ENCODE data around the gene GPR161. TPM values are rescaled to one million over a fixed set of nuclear protein-coding genes. Genes with fewer than 3 reads are reported as not detected.

The GPR161 gene
- total RNA-seq, 2 donors from 2014 or later: 0.93 to 1.1 TPM

- H3K36me3 Mint-ChIP-seq (ENCODE audit: low read depth): no peaks in the 10 kb centered on the region
- no peaks in the 10 kb centered on the region for H3K27me3 Mint-ChIP-seq
- no peaks in the 10 kb centered on the region for H3K4me1 Mint-ChIP-seq
- no peak overlapping the region for H3K4me3 Mint-ChIP-seq
- ATAC-seq (replicated peaks): no peak
- H3K27ac Mint-ChIP-seq: no peak overlapping the region
- H3K9me3 Mint-ChIP-seq: no peaks in the 10 kb centered on the region
Observed at GRCh38 chr1:168091063-168091462, 45.7 kb downstream of the GPR161 start.

GRCh38 chr1:168090395-168090794, 46.3 kb downstream of the GPR161 start:
- Mint-ChIP-seq H3K4me3 (no peak overlapping the region), H3K4me1 (no peaks in the 10 kb centered on the region), H3K27ac (no peak overlapping the region), H3K36me3 (ENCODE audit: low read depth) (no peaks in the 10 kb centered on the region), H3K27me3 (no peaks in the 10 kb centered on the region), H3K9me3 (no peaks in the 10 kb centered on the region)
- ATAC-seq (replicated peaks): no peak

- Mint-ChIP-seq H3K9me3 (no peaks in the 10 kb centered on the region), H3K4me3 (no peak overlapping the region), H3K27me3 (no peaks in the 10 kb centered on the region), H3K36me3 (ENCODE audit: low read depth) (no peaks in the 10 kb centered on the region), H3K27ac (no peak overlapping the region), H3K4me1 (no peaks in the 10 kb centered on the region)
- ATAC-seq (replicated peaks): no peak
Observed at GRCh38 chr1:168089979-168090337, 46.8 kb downstream of the GPR161 start.

GRCh38 chr1:168089326-168089978, 47.3 kb downstream of the GPR161 start:
- ATAC-seq (replicated peaks): no peak
- Mint-ChIP-seq H3K27ac (no peak overlapping the region), H3K36me3 (ENCODE audit: low read depth) (no peaks in the 10 kb centered on the region), H3K9me3 (no peaks in the 10 kb centered on the region), H3K4me3 (no peak overlapping the region), H3K27me3 (no peaks in the 10 kb centered on the region), H3K4me1 (no peaks in the 10 kb centered on the region)

GRCh38 chr1:168088511-168089325, 48.0 kb downstream of the GPR161 start:
- no peaks in the 10 kb centered on the region for H3K27me3 Mint-ChIP-seq
- ATAC-seq (replicated peaks): no peak
- no peaks in the 10 kb centered on the region for H3K4me1 Mint-ChIP-seq
- H3K4me3 Mint-ChIP-seq: no peak overlapping the region
- no peaks in the 10 kb centered on the region for H3K36me3 Mint-ChIP-seq (ENCODE audit: low read depth)
- no peak overlapping the region for H3K27ac Mint-ChIP-seq
- no peaks in the 10 kb centered on the region for H3K9me3 Mint-ChIP-seq

GRCh38 chr1:168087696-168088095, 49.0 kb downstream of the GPR161 start:
- no peaks in the 10 kb centered on the region for H3K9me3 Mint-ChIP-seq
- no peak for ATAC-seq (replicated peaks)
- no peak overlapping the region for H3K4me3 Mint-ChIP-seq
- no peaks in the 10 kb centered on the region for H3K27me3 Mint-ChIP-seq
- no peaks in the 10 kb centered on the region for H3K36me3 Mint-ChIP-seq (ENCODE audit: low read depth)
- no peak overlapping the region for H3K27ac Mint-ChIP-seq
- no peaks in the 10 kb centered on the region for H3K4me1 Mint-ChIP-seq

GRCh38 chr1:168086438-168086837, 50.3 kb downstream of the GPR161 start:
- no peaks in the 10 kb centered on the region for H3K27me3 Mint-ChIP-seq
- H3K4me1 Mint-ChIP-seq: no peaks in the 10 kb centered on the region
- H3K36me3 Mint-ChIP-seq (ENCODE audit: low read depth): no peaks in the 10 kb centered on the region
- no peak overlapping the region for H3K27ac Mint-ChIP-seq
- no peak overlapping the region for H3K4me3 Mint-ChIP-seq
- ATAC-seq (replicated peaks): no peak
- no peaks in the 10 kb centered on the region for H3K9me3 Mint-ChIP-seq

- Mint-ChIP-seq H3K4me1 (no peaks in the 10 kb centered on the region), H3K9me3 (no peaks in the 10 kb centered on the region), H3K4me3 (no peak overlapping the region), H3K36me3 (ENCODE audit: low read depth) (no peaks in the 10 kb centered on the region), H3K27me3 (no peaks in the 10 kb centered on the region), H3K27ac (no peak overlapping the region)
- no peak for ATAC-seq (replicated peaks)
Observed at GRCh38 chr1:168085401-168085872, 51.3 kb downstream of the GPR161 start.

GRCh38 chr1:168084396-168085231, 52.1 kb downstream of the GPR161 start:
- no peaks in the 10 kb centered on the region for H3K9me3 Mint-ChIP-seq
- no peak overlapping the region for H3K27ac Mint-ChIP-seq
- no peaks in the 10 kb centered on the region for H3K4me1 Mint-ChIP-seq
- H3K27me3 Mint-ChIP-seq: no peaks in the 10 kb centered on the region
- peak; percentile 59 for ATAC-seq (replicated peaks)
- H3K36me3 Mint-ChIP-seq (ENCODE audit: low read depth): no peaks in the 10 kb centered on the region
- no peak overlapping the region for H3K4me3 Mint-ChIP-seq

- no peaks in the 10 kb centered on the region for H3K9me3 Mint-ChIP-seq
- no peaks in the 10 kb centered on the region for H3K36me3 Mint-ChIP-seq (ENCODE audit: low read depth)
- no peaks in the 10 kb centered on the region for H3K27me3 Mint-ChIP-seq
- no peak overlapping the region for H3K4me3 Mint-ChIP-seq
- no peaks in the 10 kb centered on the region for H3K4me1 Mint-ChIP-seq
- ATAC-seq (replicated peaks): no peak
- H3K27ac Mint-ChIP-seq: no peak overlapping the region
Observed at GRCh38 chr1:168083456-168084325, 53.0 kb downstream of the GPR161 start.

- H3K4me1 Mint-ChIP-seq: no peaks in the 10 kb centered on the region
- no peak overlapping the region for H3K4me3 Mint-ChIP-seq
- H3K36me3 Mint-ChIP-seq (ENCODE audit: low read depth): no peaks in the 10 kb centered on the region
- H3K27ac Mint-ChIP-seq: peak overlapping the region; percentile 1
- H3K9me3 Mint-ChIP-seq: no peaks in the 10 kb centered on the region
- peak; percentile 87 for ATAC-seq (replicated peaks)
- no peaks in the 10 kb centered on the region for H3K27me3 Mint-ChIP-seq
Observed at GRCh38 chr1:168082008-168082876, 54.5 kb downstream of the GPR161 start.

GRCh38 chr1:168081373-168082007, 55.2 kb downstream of the GPR161 start:
- Mint-ChIP-seq H3K9me3 (no peaks in the 10 kb centered on the region), H3K36me3 (ENCODE audit: low read depth) (peaks cover 6% of the 10 kb centered on the region), H3K27ac (peak overlapping the region; percentile 1), H3K4me1 (no peaks in the 10 kb centered on the region), H3K27me3 (no peaks in the 10 kb centered on the region), H3K4me3 (no peak overlapping the region)
- peak; percentile 31 for ATAC-seq (replicated peaks)

GRCh38 chr1:168079761-168080160, 57.0 kb downstream of the GPR161 start:
- no peaks in the 10 kb centered on the region for H3K4me1 Mint-ChIP-seq

More at GRCh38 chr1:168079761-168080160, 57.0 kb downstream of the GPR161 start:
- H3K27ac Mint-ChIP-seq: peak overlapping the region; percentile 13
- ATAC-seq (replicated peaks): no peak
- peaks cover 22% of the 10 kb centered on the region for H3K36me3 Mint-ChIP-seq (ENCODE audit: low read depth)
- no peaks in the 10 kb centered on the region for H3K9me3 Mint-ChIP-seq
- H3K27me3 Mint-ChIP-seq: no peaks in the 10 kb centered on the region
- H3K4me3 Mint-ChIP-seq: no peak overlapping the region

Data from activated T-helper 17 cell treated with anti-CD3 and anti-CD28 coated beads, Interleukin-2, amount 50 U/mL, for 72 hours (primary cell).